ENCODE measurements around the gene ERC1. TPM values are rescaled to one million over a fixed set of nuclear protein-coding genes. Genes with fewer than 3 reads are reported as not detected.

ERC1 gene
- total and polyA plus RNA-seq, 2 donors (not counting 3 experiments of a cell fraction or from before 2014, with no cell fraction given) = 11.7 to 66.1 TPM

DNA sequence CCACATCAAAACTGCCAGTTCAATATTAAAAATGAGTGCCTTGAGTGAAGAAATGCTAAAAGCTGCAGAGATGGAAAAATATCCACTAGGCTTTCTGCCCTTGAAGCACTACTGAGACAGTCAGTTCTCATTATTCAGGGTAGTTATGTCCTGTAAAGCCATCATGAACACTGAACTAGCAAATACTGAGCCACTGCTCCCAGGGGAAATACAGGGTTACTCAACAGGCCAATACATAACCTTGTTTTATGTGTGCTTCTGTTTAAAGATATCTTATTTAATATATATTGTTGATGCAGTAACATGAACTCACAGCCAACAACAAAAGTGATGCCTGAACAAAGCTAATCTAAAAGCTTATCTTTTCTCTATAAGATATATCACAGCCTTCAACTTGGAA, 44.8 kb upstream of the ERC1 start:
- FAIRE-seq (no peak), DNase-seq (ENCODE audit: low read depth, low spot score) (no peak)
- no peaks in the 10 kb centered on the region for H3K9me1 ChIP-seq (replicated peaks; ENCODE audit: control insufficient read depth, extremely low read depth, insufficient read depth, low read length)
- TF ChIP-seq MYC (IDR thresholded peaks at IDR 0.05; ENCODE audit: low read depth, low read length) = no peak
- TF ChIP-seq CTCF (IDR thresholded peaks at IDR 0.05; ENCODE audit: extremely low read depth in 1 of 2, insufficient read depth in 1 of 2, low read depth in 1 of 2, low read length in 2 of 2) = no peak
- no peak for TF ChIP-seq GATA2 (IDR thresholded peaks at IDR 0.05; ENCODE audit: insufficient read depth, insufficient read length, low read depth, low read length)
- no peak for TF ChIP-seq EZH2 (IDR thresholded peaks at IDR 0.05; ENCODE audit: borderline replicate concordance, low read depth, low read length, severe bottlenecking)
- no peak for TF ChIP-seq POLR2A (IDR thresholded peaks at IDR 0.05; ENCODE audit: low read depth, low read length)
- no peak for TF ChIP-seq JUN (IDR thresholded peaks at IDR 0.05; ENCODE audit: borderline replicate concordance, insufficient read depth, insufficient read length, low read depth)
- TF ChIP-seq MAX (IDR thresholded peaks at IDR 0.05; ENCODE audit: insufficient read depth, insufficient read length) = no peak
- CTCF ChIA-PET = interaction anchor here (0.7 to 4.0 kb wide), 2 partner anchors 9 to 147 kb away, joined by 3 to 19 read pairs; no protein-coding TSS in a partner anchor
- no peak overlapping the region for H3K4me3 ChIP-seq (replicated peaks in 1 of 3; ENCODE audit: insufficient read depth in 1 of 3, low read depth in 1 of 3, low read length in 3 of 3)
- dilution Hi-C loops (cut with MboI; ENCODE audit: extremely low pct_ligation_motif_present, low sequenced_read_pairs) (no loop called here), intact Hi-C loops (cut with micrococcal nuclease) (no loop called here)
- H2AFZ ChIP-seq (ENCODE audit: low read depth, low read length) = no peak overlapping the region
- H3K79me2 ChIP-seq (ENCODE audit: control insufficient read depth, insufficient read depth, low read length) = peaks cover 27% of the 10 kb centered on the region
- H3K27me3 ChIP-seq (ENCODE audit: control insufficient read depth in 2 of 2, insufficient read depth in 2 of 2, low read length in 2 of 2) = no peaks in the 10 kb centered on the region
- no peaks in the 10 kb centered on the region for H3K9me3 ChIP-seq (replicated peaks; ENCODE audit: control insufficient read depth, insufficient read depth, low read length)
- no peak overlapping the region for H3K4me2 ChIP-seq (ENCODE audit: insufficient read depth, low read length)
- no peak overlapping the region for H3K9ac ChIP-seq (replicated peaks; ENCODE audit: extremely low read depth, insufficient read depth, low read length)
- H3K27ac ChIP-seq (ENCODE audit: insufficient read depth, low read depth, low read length) = no peak overlapping the region
- no TSS peak for BruUV-seq (replicated peaks)
- POLR2A ChIA-PET = no interaction called here
- H3K4me1 ChIP-seq (ENCODE audit: control insufficient read depth, extremely low read depth, insufficient read depth, low read length) = peaks cover 6% of the 10 kb centered on the region
- no peaks in the 10 kb centered on the region for H3K36me3 ChIP-seq (ENCODE audit: control insufficient read depth in 2 of 2, extremely low read depth in 1 of 2, insufficient read depth in 2 of 2, low read length in 2 of 2)
- no peaks in the 10 kb centered on the region for H4K20me1 ChIP-seq (replicated peaks; ENCODE audit: control insufficient read depth, extremely low read depth, insufficient read depth, low read length)
